C4-2B (cell line): ENCODE data around the gene CES4A.
"Not testable (repeated sequence)": the region's sequence is repeated elsewhere in the genome, so short reads cannot be mapped to it uniquely, and the experiment has no call there.

ENCODE experiments used
- H3K27ac ChIP-seq: fragments of 450-650 bp; 2 replicates; pipeline ENCODE4 v1.5.1; 2017
- CTCF ChIP-seq: fragments of 450-650 bp; conservative IDR thresholded peaks from 2 replicates; pipeline ENCODE4 v1.5.1; 2017; ENCODE audit warnings: mild to moderate bottlenecking
- ZFX ChIP-seq: fragments of 450-650 bp; IDR thresholded peaks from 2 replicates; pipeline ENCODE4 v1.6.1; 2017

Gene CES4A

GRCh38 chr16:66950971-66951790 lies 37.2 kb upstream of the CES4A start:
- no peak for TF ChIP-seq ZFX
- no peak for TF ChIP-seq CTCF
- no peak overlapping the region for H3K27ac ChIP-seq

GRCh38 chr16:66952430-66953110 lies 35.8 kb upstream of the CES4A start:
- no peak for TF ChIP-seq ZFX
- TF ChIP-seq CTCF, result no peak
- no peak overlapping the region for H3K27ac ChIP-seq

- no peak for TF ChIP-seq ZFX
- no peak for TF ChIP-seq CTCF
- no peak overlapping the region for H3K27ac ChIP-seq
Measured at GRCh38 chr16:66953462-66954096, 34.8 kb upstream of the CES4A start.

GRCh38 chr16:66954097-66954659 lies 34.2 kb upstream of the CES4A start:
- H3K27ac ChIP-seq, result no peak overlapping the region
- TF ChIP-seq CTCF, result peak; percentile 87
- TF ChIP-seq ZFX, result no peak

GRCh38 chr16:66955363-66956153 lies 32.8 kb upstream of the CES4A start:
- H3K27ac ChIP-seq, result not testable (repeated sequence)

GRCh38 chr16:66956154-66956457 lies 32.3 kb upstream of the CES4A start:
- H3K27ac ChIP-seq, result not testable (repeated sequence)

- TF ChIP-seq CTCF (no peak), ZFX (no peak)
- no peak overlapping the region for H3K27ac ChIP-seq
Measured at GRCh38 chr16:66958857-66959703, 29.3 kb upstream of the CES4A start.
